ENCODE results near the gene SLC6A6. TPM values are rescaled to one million over a fixed set of nuclear protein-coding genes. Genes with fewer than 3 reads are reported as not detected.
A peak's percentile ranks its signal among the peaks of the same experiment; 100 is the strongest.

SLC6A6 gene
- total RNA-seq, 6 experiments from 2014 or later: 1.5 to 8.2 (median 4.1) TPM

- TF ChIP-seq POLR2A (IDR thresholded peaks at IDR 0.05): no peak
- TF ChIP-seq CTCF (IDR thresholded peaks at IDR 0.05): no peak
- ATAC-seq: no peak
- no peaks in the 10 kb centered on the region for H3K36me3 ChIP-seq
- H3K27ac ChIP-seq: no peak overlapping the region
- H3K4me3 ChIP-seq: no peak overlapping the region
- no CpG with 5 or more reads among the region's 10 CpGs for WGBS (ENCODE audit: insufficient coverage, low coverage, low lambda C conversion rate, missing lambda C conversion rate)
- H3K4me1 ChIP-seq: no peaks in the 10 kb centered on the region
- no peaks in the 10 kb centered on the region for H3K9me3 ChIP-seq
- H3K27me3 ChIP-seq: peaks cover 0 to 4% of the 10 kb centered on the region in 2 donors
- no peak for DNase-seq
- intact Hi-C loops (cut with DNase I): no loop called here
Measured at GRCh38 chr3:14368146-14368545, 34.3 kb upstream of the SLC6A6 start.

GRCh38 chr3:14368885-14369284 lies 33.5 kb upstream of the SLC6A6 start:
- ATAC-seq: no peak
- 81% methylated on average over 2 of the region's 2 CpGs for WGBS (ENCODE audit: insufficient coverage, low coverage, low lambda C conversion rate, missing lambda C conversion rate)

GRCh38 chr3:14369675-14370669 lies 32.4 kb upstream of the SLC6A6 start:
- 33% methylated on average over 11 of the region's 15 CpGs for WGBS (ENCODE audit: insufficient coverage, low coverage, low lambda C conversion rate, missing lambda C conversion rate)

More at GRCh38 chr3:14368885-14369284, 33.5 kb upstream of the SLC6A6 start:
- H3K27ac ChIP-seq: no peak overlapping the region
- intact Hi-C loops (cut with DNase I): no loop called here
- H3K4me1 ChIP-seq: no peaks in the 10 kb centered on the region
- DNase-seq: no peak
- H3K36me3 ChIP-seq: no peaks in the 10 kb centered on the region
- no peaks in the 10 kb centered on the region for H3K9me3 ChIP-seq
- H3K27me3 ChIP-seq: peaks cover 0 to 1% of the 10 kb centered on the region in 2 donors
- TF ChIP-seq CTCF (IDR thresholded peaks at IDR 0.05) (no peak), POLR2A (IDR thresholded peaks at IDR 0.05) (no peak)
- H3K4me3 ChIP-seq: no peak overlapping the region

More at GRCh38 chr3:14369675-14370669, 32.4 kb upstream of the SLC6A6 start:
- ATAC-seq: peak; percentile 35 to 67 (median 44)
- intact Hi-C loops (cut with DNase I): no loop called here
- TF ChIP-seq POLR2A (IDR thresholded peaks at IDR 0.05) (no peak), CTCF (IDR thresholded peaks at IDR 0.05) (peak in 3 of 4 donors; percentile 13 to 21 (median 19))
- H3K4me3 ChIP-seq: no peak overlapping the region
- H3K27me3 ChIP-seq: no peaks in the 10 kb centered on the region
- no peaks in the 10 kb centered on the region for H3K36me3 ChIP-seq
- DNase-seq: peak in 1 of 3 donors; percentile 50
- H3K9me3 ChIP-seq: no peaks in the 10 kb centered on the region
- no peaks in the 10 kb centered on the region for H3K4me1 ChIP-seq
- no peak overlapping the region for H3K27ac ChIP-seq
